Measurements from ENCODE around the gene STEAP1. TPM values are rescaled to one million over a fixed set of nuclear protein-coding genes. Genes with fewer than 3 reads are reported as not detected.

Gene STEAP1
- polyA plus RNA-seq, 1 experiment = 10.1 TPM

DNA sequence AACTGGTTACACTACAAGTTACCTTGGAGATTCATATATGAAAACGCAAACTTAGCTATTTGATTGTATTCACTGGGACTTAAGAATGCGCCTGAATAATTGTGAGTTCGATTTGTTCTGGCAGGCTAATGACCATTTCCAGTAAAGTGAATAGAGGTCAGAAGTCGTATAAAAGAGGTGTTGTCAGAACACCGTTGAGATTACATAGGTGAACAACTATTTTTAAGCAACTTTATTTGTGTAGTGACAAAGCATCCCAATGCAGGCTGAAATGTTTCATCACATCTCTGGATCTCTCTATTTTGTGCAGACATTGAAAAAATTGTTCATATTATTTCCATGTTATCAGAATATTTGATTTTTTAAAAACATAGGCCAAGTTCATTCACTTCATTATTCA is 9.3 kb downstream of the STEAP1 start:
- Histone ChIP-seq H3K4me3 (ENCODE audit: low read depth, low read length) (no peak overlapping the region), H3K27me3 (ENCODE audit: control insufficient read depth, insufficient read depth, low read length) (no peaks in the 10 kb centered on the region), H3K27ac (ENCODE audit: low read depth, low read length) (no peak overlapping the region), H3K9me3 (ENCODE audit: control insufficient read depth, insufficient read depth, low read length) (no peaks in the 10 kb centered on the region)
- TF ChIP-seq, protein P1, sequence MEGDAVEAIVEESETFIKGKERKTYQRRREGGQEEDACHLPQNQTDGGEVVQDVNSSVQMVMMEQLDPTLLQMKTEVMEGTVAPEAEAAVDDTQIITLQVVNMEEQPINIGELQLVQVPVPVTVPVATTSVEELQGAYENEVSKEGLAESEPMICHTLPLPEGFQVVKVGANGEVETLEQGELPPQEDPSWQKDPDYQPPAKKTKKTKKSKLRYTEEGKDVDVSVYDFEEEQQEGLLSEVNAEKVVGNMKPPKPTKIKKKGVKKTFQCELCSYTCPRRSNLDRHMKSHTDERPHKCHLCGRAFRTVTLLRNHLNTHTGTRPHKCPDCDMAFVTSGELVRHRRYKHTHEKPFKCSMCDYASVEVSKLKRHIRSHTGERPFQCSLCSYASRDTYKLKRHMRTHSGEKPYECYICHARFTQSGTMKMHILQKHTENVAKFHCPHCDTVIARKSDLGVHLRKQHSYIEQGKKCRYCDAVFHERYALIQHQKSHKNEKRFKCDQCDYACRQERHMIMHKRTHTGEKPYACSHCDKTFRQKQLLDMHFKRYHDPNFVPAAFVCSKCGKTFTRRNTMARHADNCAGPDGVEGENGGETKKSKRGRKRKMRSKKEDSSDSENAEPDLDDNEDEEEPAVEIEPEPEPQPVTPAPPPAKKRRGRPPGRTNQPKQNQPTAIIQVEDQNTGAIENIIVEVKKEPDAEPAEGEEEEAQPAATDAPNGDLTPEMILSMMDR (IDR thresholded peaks at IDR 0.05; ENCODE audit: low read depth, low read length) = no peak
- POLR2A ChIA-PET = interaction anchor here (0.5 kb wide), 1 partner anchor 184 kb away, joined by 3 read pairs; no protein-coding TSS in a partner anchor
- CTCF ChIA-PET = interaction anchor here (1.4 kb wide), 1 partner anchor 9 kb away, joined by 3 read pairs; the partner anchor contains the start of gene STEAP1
- no peak for DNase-seq (ENCODE audit: low read depth, low spot score)

DNA sequence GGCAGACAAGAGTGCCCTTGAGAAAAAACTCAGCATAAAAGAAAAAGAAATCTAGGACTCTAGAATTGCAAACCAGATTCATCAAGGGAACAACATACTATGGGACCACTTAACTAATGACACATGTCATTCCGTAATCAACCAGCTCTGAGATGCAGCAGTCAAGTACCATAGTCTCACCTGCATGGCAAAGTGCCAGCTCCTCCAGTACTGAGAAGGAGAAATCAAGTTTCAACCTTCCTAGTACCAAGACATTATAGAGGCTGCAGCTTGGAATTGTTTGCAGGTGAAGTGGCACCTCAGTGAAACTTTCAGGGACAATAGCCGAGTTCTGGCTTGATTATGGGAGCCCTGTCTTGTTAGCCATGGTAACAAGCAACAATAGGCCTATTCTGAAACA is 11.5 kb downstream of the STEAP1 start:
- Histone ChIP-seq H3K9me3 (ENCODE audit: control insufficient read depth, insufficient read depth, low read length) (no peaks in the 10 kb centered on the region), H3K4me3 (ENCODE audit: low read depth, low read length) (no peak overlapping the region), H3K27me3 (ENCODE audit: control insufficient read depth, insufficient read depth, low read length) (no peaks in the 10 kb centered on the region), H3K27ac (ENCODE audit: low read depth, low read length) (no peak overlapping the region)
- TF ChIP-seq, protein P1 (IDR thresholded peaks at IDR 0.05; ENCODE audit: low read depth, low read length) = no peak
- POLR2A ChIA-PET = no interaction called here
- CTCF ChIA-PET = interaction anchor here (1.1 to 1.5 kb wide), 2 partner anchors 11 to 46 kb away, joined by 4 to 6 read pairs; partner anchors contain the start of genes STEAP1 and STEAP2
- DNase-seq (ENCODE audit: low read depth, low spot score) = no peak

DNA sequence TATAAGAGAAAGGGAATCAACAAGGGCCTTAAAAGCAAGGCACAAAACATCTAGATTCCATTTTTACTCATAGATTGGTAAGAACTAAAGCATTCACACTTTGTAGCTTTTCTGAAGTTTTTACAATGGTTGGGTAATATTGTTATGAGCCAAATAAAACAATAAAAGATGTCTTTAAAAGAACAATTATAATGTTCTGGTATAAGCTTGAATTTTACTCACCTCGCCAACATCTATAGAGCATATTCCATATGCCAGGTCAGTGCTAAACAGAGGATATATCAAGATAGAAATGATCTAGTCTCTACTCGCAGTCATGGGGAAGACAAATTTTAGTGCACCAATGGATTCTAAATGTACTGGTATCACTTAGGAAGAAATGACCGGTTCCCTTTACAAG is 11.9 kb downstream of the STEAP1 start:
- H3K9me3 ChIP-seq (ENCODE audit: control insufficient read depth, insufficient read depth, low read length) = no peaks in the 10 kb centered on the region
- TF ChIP-seq, protein P1 (IDR thresholded peaks at IDR 0.05; ENCODE audit: low read depth, low read length) = no peak
- CTCF ChIA-PET = interaction anchor here (1.5 kb wide), 1 partner anchor 12 kb away, joined by 4 read pairs; the partner anchor contains the start of gene STEAP1
- POLR2A ChIA-PET = no interaction called here
- no peak for DNase-seq (ENCODE audit: low read depth, low spot score)
- no peak overlapping the region for H3K27ac ChIP-seq (ENCODE audit: low read depth, low read length)
- H3K4me3 ChIP-seq (ENCODE audit: low read depth, low read length) = no peak overlapping the region
- no peaks in the 10 kb centered on the region for H3K27me3 ChIP-seq (ENCODE audit: control insufficient read depth, insufficient read depth, low read length)

DNA sequence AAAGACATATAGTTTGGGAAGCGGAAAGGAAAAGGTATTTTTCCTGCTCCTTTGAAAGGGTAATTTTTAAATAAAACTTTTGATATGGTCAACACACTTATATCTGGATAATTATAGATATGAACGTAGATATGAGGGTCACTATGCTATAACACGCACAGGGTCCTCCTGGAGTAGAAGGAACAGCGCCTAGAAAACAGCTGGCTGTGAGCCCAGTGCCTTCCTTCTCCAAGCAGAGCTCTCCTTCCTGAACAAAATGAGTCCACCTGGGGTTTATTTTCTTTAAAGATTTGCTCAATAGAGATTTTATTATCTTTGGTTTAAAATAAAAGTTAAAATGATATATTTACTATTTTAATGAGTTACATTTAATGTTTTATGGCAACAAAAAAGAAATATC is 13.1 kb downstream of the STEAP1 start:
- ChIA-PET POLR2A (no interaction called here), CTCF (interaction anchor here (1.3 kb wide), 2 partner anchors 11 to 44 kb away, joined by 4 to 6 read pairs; partner anchors contain the start of gene STEAP2)
- Histone ChIP-seq H3K9me3 (ENCODE audit: control insufficient read depth, insufficient read depth, low read length) (no peaks in the 10 kb centered on the region), H3K27me3 (ENCODE audit: control insufficient read depth, insufficient read depth, low read length) (no peaks in the 10 kb centered on the region), H3K27ac (ENCODE audit: low read depth, low read length) (no peak overlapping the region), H3K4me3 (ENCODE audit: low read depth, low read length) (no peak overlapping the region)
- DNase-seq (ENCODE audit: low read depth, low spot score) = no peak
- TF ChIP-seq, protein P1 (IDR thresholded peaks at IDR 0.05; ENCODE audit: low read depth, low read length) = no peak

DNA sequence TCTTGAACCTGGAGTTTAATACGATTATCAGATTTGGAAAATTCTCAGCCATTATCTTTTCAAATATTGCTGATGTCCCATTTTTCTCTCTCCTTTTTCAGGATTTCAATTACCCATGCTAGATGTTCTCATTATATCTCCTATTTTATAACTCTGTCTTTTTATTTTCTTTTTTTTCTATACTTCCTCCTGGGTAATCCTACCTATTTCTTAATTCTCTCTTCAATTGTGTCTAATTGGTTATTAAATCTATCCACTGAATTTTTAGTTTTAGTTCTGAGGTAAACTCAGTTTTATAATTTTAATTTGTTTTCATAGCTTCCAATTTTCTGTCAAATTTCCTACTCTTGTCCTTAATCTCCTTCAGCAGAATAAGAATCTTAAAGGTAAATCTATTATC is 15.6 kb downstream of the STEAP1 start:
- ChIA-PET CTCF (interaction anchor here (1.0 kb wide), 1 partner anchor 41 kb away, joined by 5 read pairs; the partner anchor contains the start of gene STEAP2), POLR2A (no interaction called here)
- Histone ChIP-seq H3K4me3 (ENCODE audit: low read depth, low read length) (no peak overlapping the region), H3K27me3 (ENCODE audit: control insufficient read depth, insufficient read depth, low read length) (no peaks in the 10 kb centered on the region), H3K27ac (ENCODE audit: low read depth, low read length) (no peak overlapping the region), H3K9me3 (ENCODE audit: control insufficient read depth, insufficient read depth, low read length) (no peaks in the 10 kb centered on the region)
- TF ChIP-seq, protein P1 (IDR thresholded peaks at IDR 0.05; ENCODE audit: low read depth, low read length) = no peak
- DNase-seq (ENCODE audit: low read depth, low spot score) = no peak

All from AG04450 (cell line).